Dermis blood vessel endothelial cell (primary cell): ENCODE results near the gene CRLF1. TPM values are rescaled to one million over a fixed set of nuclear protein-coding genes. Genes with fewer than 3 reads are reported as not detected.

Experiments
- DNase-seq: peaks from one replicate; pipeline ENCODE4 v3.0.0; 2010
- total RNA-seq: library from RNA; depleted of rRNA; stranded (reverse); fragments of >200 nt; gene quantifications from 2 replicates; pipeline ENCODE4 v1.2.3, GENCODE V29; 2014

CRLF1 gene
- total RNA-seq, 1 donor from 2014 or later, result not detected

- DNase-seq, result peak; percentile 97
These were observed 29.8 kb upstream of the CRLF1 start for GRCh38 chr19:18636183-18636968.

GRCh38 chr19:18635831-18636182 is 29.2 kb upstream of the CRLF1 start:
- DNase-seq, result no peak

- no peak for DNase-seq
These were observed 28.2 kb upstream of the CRLF1 start for GRCh38 chr19:18634612-18635297.

GRCh38 chr19:18633321-18633720 is 26.7 kb upstream of the CRLF1 start:
- DNase-seq, result no peak

GRCh38 chr19:18629166-18630088 is 22.8 kb upstream of the CRLF1 start:
- DNase-seq, result no peak

- no peak for DNase-seq
These were observed 20.3 kb upstream of the CRLF1 start for GRCh38 chr19:18626906-18627305.

- DNase-seq, result no peak
These were observed 14.3 kb upstream of the CRLF1 start for GRCh38 chr19:18620902-18621301.

- DNase-seq, result no peak
These were observed 13.7 kb upstream of the CRLF1 start for GRCh38 chr19:18620311-18620710.

GRCh38 chr19:18618236-18618635 is 11.6 kb upstream of the CRLF1 start:
- DNase-seq, result no peak

GRCh38 chr19:18617562-18617961 is 11.0 kb upstream of the CRLF1 start:
- DNase-seq, result no peak

GRCh38 chr19:18616023-18616422 is 9.4 kb upstream of the CRLF1 start:
- DNase-seq, result no peak

- DNase-seq, result no peak
These were observed 7.1 kb upstream of the CRLF1 start for GRCh38 chr19:18613589-18614234.

- no peak for DNase-seq
These were observed 6.4 kb upstream of the CRLF1 start, which contains the start of gene TMEM59L for GRCh38 chr19:18612772-18613588. TMEM59L (plus strand) TSS chr19:18612870; CDS start chr19:18612959, 89 bp downstream.

- no peak for DNase-seq
These were observed 5.6 kb upstream of the CRLF1 start for GRCh38 chr19:18612051-18612771.

GRCh38 chr19:18611327-18612050 is 4.9 kb upstream of the CRLF1 start:
- DNase-seq, result no peak

GRCh38 chr19:18610556-18611326 is 4.1 kb upstream of the CRLF1 start:
- DNase-seq, result no peak

GRCh38 chr19:18610245-18610555 is 3.6 kb upstream of the CRLF1 start:
- no peak for DNase-seq

- DNase-seq, result no peak
These were observed 3.1 kb upstream of the CRLF1 start for GRCh38 chr19:18609717-18610051.

- no peak for DNase-seq
These were observed 2.5 kb upstream of the CRLF1 start for GRCh38 chr19:18608805-18609716.
